Tongue (tissue), 2 donors: ENCODE data around the gene RNASE13. TPM values are rescaled to one million over a fixed set of nuclear protein-coding genes. Genes with fewer than 3 reads are reported as not detected.

ENCODE experiments used
- DNase-seq: peaks from one replicate; pipeline ENCODE4 v3.0.0-alpha.2; 2015
- total RNA-seq: library from RNA; depleted of rRNA; stranded (reverse); fragments of >200 nt; gene quantifications from one replicate; pipeline ENCODE4 v1.2.3, GENCODE V29; 2014

Gene RNASE13
- total RNA-seq = not detected

GRCh38 chr14:21034707-21035106 is at the start of gene RNASE13:
RNASE13 (minus strand) TSS chr14:21034807; CDS start chr14:21034288, 519 bp downstream.
- no peak for DNase-seq

- DNase-seq = no peak
These were observed 49.8 kb upstream of the RNASE13 start for GRCh38 chr14:21084396-21084795.

- no peak for DNase-seq
These were observed 49.1 kb upstream of the RNASE13 start for GRCh38 chr14:21083565-21084325.

GRCh38 chr14:21081521-21082142 is 47.0 kb upstream of the RNASE13 start:
- DNase-seq = no peak

- no peak for DNase-seq
These were observed 44.1 kb upstream of the RNASE13 start for GRCh38 chr14:21078726-21079125.

GRCh38 chr14:21078287-21078686 is 43.7 kb upstream of the RNASE13 start:
- DNase-seq = no peak

GRCh38 chr14:21077672-21078071 is 43.1 kb upstream of the RNASE13 start:
- no peak for DNase-seq

- DNase-seq = no peak
These were observed 41.3 kb upstream of the RNASE13 start for GRCh38 chr14:21075719-21076437.

GRCh38 chr14:21074398-21075272 is 40.0 kb upstream of the RNASE13 start:
- DNase-seq = no peak

- DNase-seq = no peak
These were observed 39.3 kb upstream of the RNASE13 start for GRCh38 chr14:21073921-21074320.

- DNase-seq = no peak
These were observed 38.3 kb upstream of the RNASE13 start for GRCh38 chr14:21072781-21073339.

GRCh38 chr14:21072031-21072473 is 37.4 kb upstream of the RNASE13 start:
- DNase-seq = peak; percentile 70

- DNase-seq = peak; percentile 98
These were observed 36.8 kb upstream of the RNASE13 start for GRCh38 chr14:21071225-21072030.

- peak; percentile 63 for DNase-seq
These were observed 36.1 kb upstream of the RNASE13 start for GRCh38 chr14:21070610-21071224.

- peak; percentile 85 for DNase-seq
These were observed 35.5 kb upstream of the RNASE13 start, which contains the start of gene ARHGEF40 for GRCh38 chr14:21070083-21070609. ARHGEF40 (plus strand) TSS chr14:21070304; CDS start chr14:21070397, 93 bp downstream.

- peak; percentile 86 for DNase-seq
These were observed 34.9 kb upstream of the RNASE13 start for GRCh38 chr14:21069388-21070082.

GRCh38 chr14:21068521-21069387 is 34.1 kb upstream of the RNASE13 start:
- DNase-seq = peak; percentile 87

GRCh38 chr14:21066882-21067502 is 32.4 kb upstream of the RNASE13 start:
- no peak for DNase-seq
